Measurements from ENCODE around the gene NPAT. TPM values are rescaled to one million over a fixed set of nuclear protein-coding genes. Genes with fewer than 3 reads are reported as not detected.

NPAT gene
- total and polyA plus RNA-seq, 10 of the 15 experiments (the other 5 are each of a cell fraction or from before 2014, with no cell fraction given): 7.5 to 32.8 (median 20.1) TPM

GRCh38 chr11:108222574-108223347 is at the start of gene NPAT, which contains the start of gene ATM (continued):
- TF ChIP-seq E2F4 (IDR thresholded peaks at IDR 0.05; ENCODE audit: low read depth, low read length) (peak; percentile 75), ZNF622 (IDR thresholded peaks at IDR 0.05) (no peak), NFIC (IDR thresholded peaks at IDR 0.05; ENCODE audit: low read depth, low read length) (no peak), MYB (IDR thresholded peaks at IDR 0.05; ENCODE audit: borderline replicate concordance, low read depth, low read length) (no peak), RAD21 (IDR thresholded peaks at IDR 0.05; ENCODE audit: insufficient read depth, low read depth, low read length) (peak; percentile 81), IRF4 (IDR thresholded peaks at IDR 0.05; ENCODE audit: low read depth, low read length) (peak; percentile 86), IRF3 (IDR thresholded peaks at IDR 0.05) (no peak), ETV6 (conservative IDR thresholded peaks at IDR 0.05 in 1 of 2, IDR thresholded peaks at IDR 0.05 in 1 of 2; ENCODE audit: borderline replicate concordance in 1 of 2, low read depth in 1 of 2) (peak in 1 of 2 experiments; percentile 85; a peak in 2 of 4 replicates), SP1 (IDR thresholded peaks at IDR 0.05; ENCODE audit: low read depth, low read length) (peak; percentile 52), NBN (IDR thresholded peaks at IDR 0.05) (peak; percentile 88), IRF5 (IDR thresholded peaks at IDR 0.05; ENCODE audit: borderline replicate concordance) (no peak), FOS (IDR thresholded peaks at IDR 0.05; ENCODE audit: borderline replicate concordance, extremely low read depth, insufficient read length) (peak; percentile 10), SKIL (IDR thresholded peaks at IDR 0.05; ENCODE audit: low read depth, poor library complexity, severe bottlenecking) (no peak), FOXK2 (IDR thresholded peaks at IDR 0.05) (no peak), RUNX3 (IDR thresholded peaks at IDR 0.05; ENCODE audit: low read length) (peak; percentile 64; the same call in 1 of the 2 replicates), RFX5 (IDR thresholded peaks at IDR 0.05; ENCODE audit: low read depth, low read length) (peak; percentile 43; the same call in 1 of the 2 replicates), TAF1 (IDR thresholded peaks at IDR 0.05; ENCODE audit: borderline replicate concordance, low read depth, low read length) (peak; percentile 84), ZNF217 (IDR thresholded peaks at IDR 0.05) (0 out of 2 replicates have a peak, but pooled peaks have one; percentile 16), TBL1XR1 (IDR thresholded peaks at IDR 0.05; ENCODE audit: low read depth, low read length) (peak; percentile 81), REST (IDR thresholded peaks at IDR 0.05; ENCODE audit: low read depth, low read length) (no peak)
